Frontal cortex (tissue), 4 donors: Measurements from ENCODE around the gene DGKZ. TPM values are rescaled to one million over a fixed set of nuclear protein-coding genes. Genes with fewer than 3 reads are reported as not detected.
A peak's percentile ranks its signal among the peaks of the same experiment; 100 is the strongest.
"Not testable (repeated sequence)": the region's sequence is repeated elsewhere in the genome, so short reads cannot be mapped to it uniquely, and the experiment has no call there.

Experiments
- DNase-seq, 2 donors: peaks; one replicate each; pipeline ENCODE4 v3.0.0; 2012; ENCODE audit warnings: low spot score in 2 of 2
- FAIRE-seq: peaks from 2 replicates; lab custom pipeline; 2012; peaks lifted over from hg19 to GRCh38; lab: Jason Lieb, UNC
- total RNA-seq: library from RNA; depleted of rRNA; stranded (reverse); fragments of >200 nt; gene quantifications from one replicate; pipeline ENCODE4 v1.2.3, GENCODE V29; 2014
- donor health status: control.
- donor health status: control.
- donor health status: control.

Gene DGKZ
- total RNA-seq, 1 donor from 2014 or later: 43.2 TPM

- DNase-seq (no peak), FAIRE-seq (no peak)
Measured at GRCh38 chr11:46378811-46379481, 31.7 kb downstream of the DGKZ start.

GRCh38 chr11:46379482-46380293, 32.4 kb downstream of the DGKZ start:
- FAIRE-seq, DNase-seq: not testable (repeated sequence)

DNA sequence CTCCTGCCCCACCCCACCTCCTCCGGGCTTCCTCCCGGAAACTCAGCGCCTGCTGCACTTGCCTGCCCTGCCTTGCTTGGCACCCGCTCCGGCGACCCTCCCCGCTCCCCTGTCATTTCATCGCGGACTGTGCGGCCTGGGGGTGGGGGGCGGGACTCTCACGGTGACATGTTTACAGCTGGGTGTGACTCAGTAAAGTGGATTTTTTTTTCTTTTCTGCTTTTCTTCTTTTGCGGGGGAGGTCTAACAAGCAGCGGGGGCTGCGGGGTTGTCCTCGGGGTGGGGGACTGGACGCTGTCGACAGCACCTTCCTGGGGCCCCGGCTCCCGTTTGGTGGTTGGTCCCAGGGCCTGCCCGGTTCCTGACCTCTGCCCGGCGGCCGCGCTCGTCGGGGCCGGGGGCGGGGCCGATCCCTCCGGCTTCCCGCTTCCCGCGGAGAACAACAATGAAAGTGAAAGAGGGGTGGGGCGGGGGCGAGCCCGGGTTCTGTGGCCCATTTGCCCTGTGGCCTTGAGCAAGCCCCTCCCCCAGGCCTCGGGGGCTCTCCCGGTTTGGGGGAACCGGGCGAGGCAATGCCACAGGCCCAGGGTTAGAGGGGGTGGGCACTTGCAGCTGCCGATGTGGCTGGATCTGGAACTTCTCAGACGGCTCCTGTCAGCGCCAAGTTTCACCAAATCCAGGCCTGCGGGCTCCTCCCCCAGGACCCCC, 33.2 kb downstream of the DGKZ start:
- DNase-seq: peak; percentile 75 to 79
- no peak for FAIRE-seq

- DNase-seq: peak; percentile 71 to 80
- FAIRE-seq: no peak
Measured at GRCh38 chr11:46381048-46381818, 34.0 kb downstream of the DGKZ start, which contains the start of gene MDK. TSS of gene MDK (plus strand) at chr11:46381669. CDS start at chr11:46382058, 389 bp downstream.

GRCh38 chr11:46381819-46382645, 34.8 kb downstream of the DGKZ start:
- no peak for FAIRE-seq
- no peak for DNase-seq

DNA sequence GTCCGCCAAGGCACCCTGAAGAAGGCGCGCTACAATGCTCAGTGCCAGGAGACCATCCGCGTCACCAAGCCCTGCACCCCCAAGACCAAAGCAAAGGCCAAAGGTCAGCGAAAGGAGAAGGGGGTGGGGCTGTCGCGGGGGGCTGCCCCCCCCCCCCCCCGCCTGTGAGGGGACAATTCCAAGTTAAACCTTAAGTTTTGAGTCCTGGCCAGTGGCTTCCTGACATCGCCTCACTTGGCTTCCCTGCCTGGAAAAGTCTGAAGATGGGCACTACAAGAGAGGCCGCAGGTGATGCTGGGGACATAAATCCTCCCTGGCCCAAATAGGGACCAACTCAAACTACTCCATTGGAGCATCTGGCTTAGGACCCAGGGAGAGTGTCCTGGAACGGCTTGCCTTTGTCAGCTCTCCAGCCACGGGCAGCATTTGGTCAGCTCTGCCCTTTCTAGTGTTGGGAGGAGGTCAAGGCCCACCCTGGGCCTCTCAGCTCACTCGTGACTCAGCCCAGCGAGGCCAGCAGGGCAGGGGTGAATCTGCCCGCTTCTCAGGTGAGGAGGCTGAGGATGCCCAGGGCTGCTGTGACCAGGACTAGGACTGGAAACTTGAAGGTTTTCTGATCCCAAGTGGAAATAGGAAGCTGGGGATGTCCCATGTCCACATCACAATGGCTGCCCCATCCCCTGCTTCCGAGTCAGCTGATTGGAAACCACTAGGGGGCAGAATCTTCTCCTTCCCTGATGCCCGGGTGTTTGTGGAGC, 35.6 kb downstream of the DGKZ start:
- FAIRE-seq (no peak), DNase-seq (peak in 1 of 2 donors; percentile 65)

- FAIRE-seq (no peak), DNase-seq (no peak)
Measured at GRCh38 chr11:46383404-46383758, 36.1 kb downstream of the DGKZ start.

DNA sequence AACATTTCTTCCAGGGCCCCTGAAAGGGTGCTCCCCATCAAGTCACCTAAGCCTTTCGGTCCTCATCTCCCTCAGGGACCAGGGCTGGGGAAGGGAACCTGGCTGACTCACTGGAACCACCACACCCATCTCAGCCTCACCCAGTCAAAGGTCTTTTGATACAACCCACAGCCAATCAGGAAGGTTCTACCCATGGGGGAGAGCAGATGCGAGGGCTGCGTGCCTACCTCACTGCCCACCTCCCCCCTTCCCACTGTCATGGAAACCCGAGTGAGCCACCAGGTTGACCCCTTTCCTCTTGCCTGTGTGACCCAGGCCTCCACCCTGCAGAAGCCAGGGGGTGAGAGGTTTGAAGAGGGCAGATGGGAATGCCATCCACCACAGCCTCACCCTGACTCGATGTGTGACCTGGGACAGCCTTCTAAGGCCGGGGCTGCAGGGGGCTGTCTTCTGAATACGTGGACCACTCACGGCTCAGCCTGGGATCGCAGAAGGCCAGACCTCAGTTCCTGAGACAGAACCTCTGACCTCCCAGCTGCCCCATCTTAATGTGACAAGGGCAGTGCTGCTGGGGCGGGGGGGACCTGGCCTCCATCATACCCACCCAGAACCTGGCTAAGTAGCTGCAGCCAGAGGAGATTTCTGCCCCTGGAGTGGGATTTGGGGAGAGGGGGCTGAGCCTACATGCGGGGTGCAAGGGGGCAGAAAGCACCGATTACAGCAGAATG, 36.9 kb downstream of the DGKZ start:
- DNase-seq (no peak), FAIRE-seq (no peak)

- DNase-seq (no peak), FAIRE-seq (no peak)
Measured at GRCh38 chr11:46385169-46386004, 38.1 kb downstream of the DGKZ start.

GRCh38 chr11:46386005-46386578, 38.8 kb downstream of the DGKZ start:
- no peak for FAIRE-seq
- DNase-seq: no peak

DNA sequence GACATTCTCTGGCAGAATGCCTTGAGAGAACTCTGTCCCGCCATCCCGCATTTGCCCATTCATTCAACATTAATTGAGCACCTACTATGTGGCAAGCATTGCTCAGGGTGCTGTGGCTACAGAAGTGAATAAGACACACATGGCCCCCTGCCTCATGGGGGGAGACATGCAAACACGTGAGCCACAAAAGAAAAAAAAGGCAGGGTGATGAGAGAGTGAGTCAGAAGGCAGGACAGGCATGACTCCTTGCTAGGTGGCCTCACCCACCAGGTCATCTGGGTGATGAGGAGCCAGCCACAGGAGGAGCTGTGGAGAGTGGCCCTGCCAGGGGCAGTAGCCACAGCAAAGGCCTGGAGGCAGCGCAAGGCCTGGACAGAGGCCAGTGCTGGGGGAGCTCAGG, 39.4 kb downstream of the DGKZ start:
- FAIRE-seq: no peak
- DNase-seq: no peak

GRCh38 chr11:46387456-46387855, 40.2 kb downstream of the DGKZ start:
- no peak for DNase-seq
- no peak for FAIRE-seq

DNA sequence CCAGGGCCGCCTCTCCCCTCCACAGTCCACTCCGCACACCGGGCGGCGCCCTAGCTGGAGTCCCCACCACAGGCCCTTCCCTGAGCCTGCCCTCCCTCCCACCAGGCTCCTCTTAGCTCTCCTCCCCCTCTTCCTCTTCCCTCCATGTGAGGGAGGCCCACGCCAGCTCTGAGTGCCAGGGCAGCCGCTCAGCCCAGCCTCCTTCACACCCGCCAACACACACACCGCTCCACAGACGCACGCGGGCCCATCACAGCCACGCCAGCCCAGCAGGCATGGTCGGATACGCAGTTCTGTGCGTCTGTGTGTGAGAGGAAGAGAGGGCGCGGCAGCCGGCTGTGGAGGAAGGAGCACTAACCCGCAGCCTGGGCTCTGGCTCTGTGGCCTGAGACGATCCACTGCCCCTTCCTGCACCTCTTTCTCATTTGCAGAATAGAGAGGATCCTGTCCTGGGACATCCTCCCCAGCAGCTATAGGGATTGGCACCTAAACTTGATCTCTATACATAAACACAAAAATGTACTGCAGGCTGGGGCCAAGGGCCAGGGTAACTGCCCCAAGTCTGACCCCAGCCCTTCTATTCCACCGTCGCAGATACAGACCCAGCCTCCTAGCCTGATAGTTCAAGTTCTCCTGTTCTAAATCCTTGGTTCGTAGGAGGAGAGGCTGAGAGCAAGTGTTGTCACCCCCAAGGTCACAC, 40.8 kb downstream of the DGKZ start:
- FAIRE-seq: no peak
- DNase-seq: peak in 1 of 2 donors; percentile 31

- FAIRE-seq (no peak), DNase-seq (peak in 1 of 2 donors; percentile 40)
Measured at GRCh38 chr11:46388619-46389449, 41.6 kb downstream of the DGKZ start.
